GM23248 (cell line): ENCODE results near the gene KDM5A. TPM values are rescaled to one million over a fixed set of nuclear protein-coding genes. Genes with fewer than 3 reads are reported as not detected.

ENCODE experiments used
- DNase-seq: peaks from one replicate; pipeline ENCODE4 v3.0.0-alpha.2; 2015
- H2AFZ ChIP-seq: fragments of 200-600 bp; sonication (generic); 2 replicates; pipeline ENCODE4 v1.6.1; 2016; ENCODE audit warnings: antibody characterized with exemption
- H3F3A ChIP-seq: fragments of 200-600 bp; sonication (generic); 2 replicates; pipeline ENCODE4 v1.6.1; 2016; ENCODE audit warnings: mild to moderate bottlenecking, antibody characterized with exemption, mixed run types; ENCODE audit not compliant: insufficient read depth
- H3K27ac ChIP-seq: fragments of 200-600 bp; sonication (generic); 2 replicates; pipeline ENCODE4 v1.5.1; 2016; ENCODE audit warnings: mild to moderate bottlenecking
- H3K27me3 ChIP-seq: fragments of 200-600 bp; sonication (generic); replicated peaks from 2 replicates; pipeline ENCODE4 v1.6.1; 2016; ENCODE audit warnings: mild to moderate bottlenecking; ENCODE audit not compliant: insufficient read depth
- H3K36me3 ChIP-seq: fragments of 200-600 bp; sonication (generic); 2 replicates; pipeline ENCODE4 v1.6.1; 2016; ENCODE audit warnings: low read depth, mild to moderate bottlenecking
- H3K4me1 ChIP-seq: fragments of 200-600 bp; sonication (generic); 2 replicates; pipeline ENCODE4 v1.6.1; 2016; ENCODE audit warnings: mild to moderate bottlenecking; ENCODE audit not compliant: insufficient read depth
- H3K4me2 ChIP-seq: fragments of 200-600 bp; sonication (generic); one replicate; pipeline ENCODE4 v1.6.1; 2016; ENCODE audit warnings: mild to moderate bottlenecking; ENCODE audit not compliant: unreplicated experiment
- H3K4me3 ChIP-seq: fragments of 200-600 bp; sonication (generic); 2 replicates; pipeline ENCODE4 v1.5.1; 2016; ENCODE audit warnings: mild to moderate bottlenecking
- H3K79me2 ChIP-seq: fragments of 200-600 bp; sonication (generic); 2 replicates; pipeline ENCODE4 v1.6.1; 2016; ENCODE audit warnings: mild to moderate bottlenecking; ENCODE audit not compliant: insufficient read depth
- H3K9ac ChIP-seq: fragments of 200-600 bp; sonication (generic); 2 replicates; pipeline ENCODE4 v1.6.1; 2016; ENCODE audit warnings: mild to moderate bottlenecking
- H3K9me2 ChIP-seq: fragments of 200-600 bp; sonication (generic); 2 replicates; pipeline ENCODE4 v1.6.1; 2016; ENCODE audit warnings: mixed run types, mild to moderate bottlenecking, moderate library complexity; ENCODE audit not compliant: insufficient read depth
- H3K9me3 ChIP-seq: fragments of 200-600 bp; sonication (generic); one replicate; pipeline ENCODE4 v1.6.1; 2017; ENCODE audit warnings: low read depth
- H4K20me1 ChIP-seq: fragments of 200-600 bp; sonication (generic); 2 replicates; pipeline ENCODE4 v1.6.0; 2016; ENCODE audit not compliant: insufficient read depth
- EZH2 ChIP-seq: fragments of 200-600 bp; sonication (generic); IDR thresholded peaks from 2 replicates; pipeline ENCODE4 v1.6.1; 2018; ENCODE audit warnings: antibody characterized with exemption, mild to moderate bottlenecking; ENCODE audit not compliant: insufficient read depth, poor library complexity, severe bottlenecking
- EZH2phosphoT487 ChIP-seq: fragments of 200-600 bp; sonication (generic); IDR thresholded peaks from 2 replicates; pipeline ENCODE4 v1.6.1; 2018; ENCODE audit warnings: antibody characterized with exemption, moderate library complexity, mild to moderate bottlenecking, low read depth; ENCODE audit not compliant: insufficient read depth
- WGBS, 2 experiments: methylation state at CpG; one replicate each; pipeline ENCODE4 v1.1.6; 2015 to 2017; ENCODE audit warnings: low lambda C conversion rate in 2 of 2, low coverage in 1 of 2; ENCODE audit errors: missing lambda C conversion rate in 2 of 2; 5-methylcytosine and 5-hydroxymethylcytosine counted together
- in situ Hi-C: fragments of 300-500 bp; cut with MboI; formaldehyde crosslinking; loops from 2 replicates; pipeline ENCODE4 v1.15.0; 2020
- polyA plus RNA-seq: library from polyadenylated mRNA; unstranded; fragments of >200 nt; fragmentation: Nextera tagmentation; extraction: Ambion mirVana; gene quantifications from 2 replicates; pipeline ENCODE4 v1.2.1, GENCODE V29; 2016
- total RNA-seq: library from RNA; depleted of rRNA; stranded (reverse); fragments of >200 nt; shearing (Covaris generic); gene quantifications from 2 replicates; pipeline ENCODE4 v1.2.3, GENCODE V29; 2014

KDM5A gene
- total and polyA plus RNA-seq, 2 experiments from 2014 or later, result 25.1 to 31.4 TPM

DNA sequence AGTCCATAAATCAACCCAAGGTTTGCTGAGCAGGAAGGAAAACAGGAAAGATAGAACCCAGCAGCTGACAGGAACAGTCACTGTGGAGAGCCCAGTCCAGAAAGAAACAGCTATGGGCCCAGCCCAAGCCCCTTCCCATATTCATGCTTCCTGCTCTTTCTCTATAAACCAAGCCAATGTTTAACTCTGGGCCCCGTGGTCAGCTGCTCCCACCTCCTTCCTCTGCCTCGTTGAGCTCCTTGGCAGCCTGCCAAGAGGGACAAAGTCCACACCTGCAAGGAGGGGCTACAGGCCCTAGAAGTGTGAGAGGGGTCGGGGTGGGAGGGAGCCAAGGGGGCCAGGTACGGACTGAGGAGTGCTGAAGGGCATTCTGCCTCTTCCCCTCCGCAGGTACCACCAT, 136.5 kb downstream of the KDM5A start:
- no peak overlapping the region for H3K27ac ChIP-seq
- H3K9ac ChIP-seq, result no peak overlapping the region
- in situ Hi-C loops, result no loop called here
- TF ChIP-seq EZH2, result no peak
- no peak for TF ChIP-seq EZH2phosphoT487
- H3K79me2 ChIP-seq, result no peaks in the 10 kb centered on the region
- no peaks in the 10 kb centered on the region for H3K4me1 ChIP-seq
- H3F3A ChIP-seq, result no peaks in the 10 kb centered on the region
- WGBS, 2 experiments, result 27 to 31% methylated on average over 2 to 5 of the region's 5 CpGs
- no peaks in the 10 kb centered on the region for H3K36me3 ChIP-seq
- no peaks in the 10 kb centered on the region for H3K9me3 ChIP-seq
- H3K9me2 ChIP-seq, result no peaks in the 10 kb centered on the region
- H3K4me3 ChIP-seq, result no peak overlapping the region
- H2AFZ ChIP-seq, result no peak overlapping the region
- DNase-seq, result no peak
- peaks cover 32% of the 10 kb centered on the region for H3K27me3 ChIP-seq
- no peak overlapping the region for H3K4me2 ChIP-seq
- no peaks in the 10 kb centered on the region for H4K20me1 ChIP-seq

DNA sequence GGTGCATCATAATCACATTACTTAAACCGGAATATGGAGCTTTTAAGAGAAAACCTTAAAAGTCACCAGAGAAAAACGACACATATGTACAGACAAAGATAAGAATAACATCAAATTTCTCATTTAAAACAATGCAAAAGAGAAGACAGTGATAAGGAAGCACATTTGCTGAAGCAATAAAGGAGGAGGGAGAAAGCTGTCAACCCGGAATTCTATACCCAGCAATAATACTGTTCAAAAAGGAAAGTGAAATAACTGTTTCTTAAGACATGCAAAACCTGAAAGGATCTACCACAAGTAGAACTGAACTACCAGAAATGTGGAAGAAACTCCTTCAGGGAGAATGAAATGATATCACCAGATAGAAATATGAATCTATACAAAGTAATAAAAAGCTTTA, 141.8 kb downstream of the KDM5A start:
- TF ChIP-seq EZH2phosphoT487 (no peak), EZH2 (no peak)
- DNase-seq, result no peak
- Histone ChIP-seq H3K27ac (no peak overlapping the region), H3K9me2 (no peaks in the 10 kb centered on the region), H3K36me3 (no peaks in the 10 kb centered on the region), H3K79me2 (no peaks in the 10 kb centered on the region), H3K4me1 (no peaks in the 10 kb centered on the region), H3K4me3 (no peak overlapping the region), H3K9me3 (no peaks in the 10 kb centered on the region), H3K9ac (no peak overlapping the region), H3F3A (no peaks in the 10 kb centered on the region), H3K27me3 (peaks cover 5% of the 10 kb centered on the region; the same call in 1 of the 2 replicates), H4K20me1 (no peaks in the 10 kb centered on the region), H3K4me2 (no peak overlapping the region), H2AFZ (no peak overlapping the region)
- in situ Hi-C loops, result no loop called here
- WGBS, 2 experiments, result 56 to 61% methylated on average over 3 of the region's 3 CpGs

DNA sequence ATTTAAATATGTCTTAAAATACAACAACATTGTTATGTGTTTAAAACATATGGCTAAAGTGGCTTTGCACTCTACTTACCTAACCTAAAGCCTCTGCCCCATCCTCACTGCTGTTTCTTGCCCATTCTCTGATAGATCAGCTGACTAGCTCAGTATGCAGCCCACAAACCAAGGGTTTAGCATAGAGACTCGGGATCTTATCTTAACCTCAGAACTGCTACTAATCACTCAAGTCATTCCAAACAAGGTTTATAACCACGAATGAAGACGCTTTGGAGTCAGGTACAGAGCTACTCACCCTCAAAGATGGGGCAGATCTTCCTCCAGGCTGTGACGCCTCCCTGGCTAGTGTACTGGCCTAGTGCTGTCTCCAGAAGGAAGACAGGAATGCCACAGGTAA, 145.7 kb downstream of the KDM5A start:
- in situ Hi-C loops, result no loop called here
- no peak for DNase-seq
- Histone ChIP-seq H3K4me2 (no peak overlapping the region), H3K36me3 (no peaks in the 10 kb centered on the region), H2AFZ (no peak overlapping the region), H3K9ac (no peak overlapping the region), H3F3A (no peaks in the 10 kb centered on the region), H4K20me1 (no peaks in the 10 kb centered on the region), H3K9me3 (no peaks in the 10 kb centered on the region), H3K27ac (no peak overlapping the region), H3K79me2 (no peaks in the 10 kb centered on the region), H3K4me3 (no peak overlapping the region), H3K27me3 (peaks cover 4% of the 10 kb centered on the region; the same call in 1 of the 2 replicates), H3K9me2 (no peaks in the 10 kb centered on the region), H3K4me1 (no peaks in the 10 kb centered on the region)
- TF ChIP-seq EZH2phosphoT487, result no peak
- TF ChIP-seq EZH2, result no peak
- WGBS, 2 experiments, result 40 to 41% methylated on average over 4 of the region's 4 CpGs

DNA sequence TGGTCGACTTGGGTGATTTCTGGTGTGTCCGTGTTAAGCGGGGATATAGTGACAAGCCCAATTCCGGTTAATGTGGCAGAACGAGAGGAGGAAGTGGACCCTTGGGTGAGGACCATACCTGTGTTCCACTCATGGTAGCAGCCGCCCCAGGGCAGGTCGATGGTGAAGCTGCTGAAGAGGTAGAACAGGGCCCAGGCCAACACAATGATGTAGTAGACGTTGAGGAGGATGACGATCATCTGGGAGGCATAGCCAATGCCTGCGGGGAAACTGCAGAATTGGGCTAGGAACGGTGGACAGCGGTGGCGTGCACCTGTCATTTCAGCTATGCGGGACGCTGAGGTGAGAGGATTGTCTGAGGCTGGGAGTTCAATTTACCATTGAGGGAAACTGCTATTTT, 146.6 kb downstream of the KDM5A start:
- no peaks in the 10 kb centered on the region for H3K9me3 ChIP-seq
- 72 to 73% methylated on average over 15 of the region's 15 CpGs for WGBS, 2 experiments
- no peaks in the 10 kb centered on the region for H4K20me1 ChIP-seq

DNA sequence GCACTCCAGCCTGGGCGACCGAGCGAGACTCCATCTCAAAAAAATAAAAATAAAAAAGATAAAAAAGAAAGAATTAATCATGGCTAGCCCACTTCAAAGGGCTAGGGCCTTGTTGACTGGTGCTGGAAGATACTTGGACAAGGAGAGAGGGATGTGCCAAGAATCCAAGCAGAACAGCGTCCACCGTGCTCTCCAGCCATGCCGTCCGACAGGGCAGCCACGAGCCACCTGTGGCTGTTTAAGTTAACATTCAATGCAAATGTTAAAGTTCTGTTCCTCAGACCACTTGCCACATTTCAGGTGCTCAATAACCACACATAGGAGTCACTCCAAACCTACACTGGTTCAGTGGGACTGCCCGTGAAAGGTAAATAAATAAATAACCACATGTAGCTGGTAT, 147.9 kb downstream of the KDM5A start:
- H3F3A ChIP-seq, result no peaks in the 10 kb centered on the region
- no peaks in the 10 kb centered on the region for H3K9me2 ChIP-seq
- no peak overlapping the region for H3K9ac ChIP-seq
- no peak for TF ChIP-seq EZH2phosphoT487
- no peak for TF ChIP-seq EZH2
- WGBS, 2 experiments, result 64 to 69% methylated on average over 9 of the region's 9 CpGs
- no peaks in the 10 kb centered on the region for H3K4me1 ChIP-seq
- in situ Hi-C loops, result no loop called here
- H3K27me3 ChIP-seq, result peaks cover 4% of the 10 kb centered on the region; the same call in 1 of the 2 replicates
- H2AFZ ChIP-seq, result no peak overlapping the region
- no peaks in the 10 kb centered on the region for H4K20me1 ChIP-seq
- no peak overlapping the region for H3K27ac ChIP-seq
- H3K36me3 ChIP-seq, result no peaks in the 10 kb centered on the region
- no peaks in the 10 kb centered on the region for H3K79me2 ChIP-seq
- no peak overlapping the region for H3K4me3 ChIP-seq
- H3K9me3 ChIP-seq, result no peaks in the 10 kb centered on the region
- H3K4me2 ChIP-seq, result no peak overlapping the region
- DNase-seq, result no peak

More for the DNA sequence above, 146.6 kb downstream of the KDM5A start:
- Histone ChIP-seq H3K27me3 (peaks cover 4% of the 10 kb centered on the region; the same call in 1 of the 2 replicates), H3K4me1 (no peaks in the 10 kb centered on the region), H3K9ac (no peak overlapping the region), H2AFZ (no peak overlapping the region), H3K27ac (no peak overlapping the region), H3F3A (no peaks in the 10 kb centered on the region), H3K79me2 (no peaks in the 10 kb centered on the region), H3K4me2 (no peak overlapping the region), H3K9me2 (no peaks in the 10 kb centered on the region), H3K4me3 (no peak overlapping the region), H3K36me3 (no peaks in the 10 kb centered on the region)
- DNase-seq, result no peak
- in situ Hi-C loops, result no loop called here
- no peak for TF ChIP-seq EZH2
- TF ChIP-seq EZH2phosphoT487, result no peak
